PFSK-1 (cell line): ENCODE measurements around the gene HCFC1.

Experiments used
- POLR2AphosphoS5 ChIP-seq: IDR thresholded peaks from 2 replicates; pipeline ENCODE4 v1.6.1; 2012; ENCODE audit warnings: low read depth, mild to moderate bottlenecking, control low read depth, low read length, moderate library complexity
- TF ChIP-seq, protein P1 (sequence below), 2 experiments: IDR thresholded peaks; 2 replicates each; pipeline versions ENCODE4 v1.6.1 to v1.8.0; 2011 to 2012; ENCODE audit warnings: low read depth in 2 of 2, low read length in 2 of 2, control low read depth in 1 of 2, inconsistent platforms in 1 of 2, mild to moderate bottlenecking in 1 of 2, moderate library complexity in 1 of 2; ENCODE audit not compliant: insufficient read depth in 1 of 2

DNA sequence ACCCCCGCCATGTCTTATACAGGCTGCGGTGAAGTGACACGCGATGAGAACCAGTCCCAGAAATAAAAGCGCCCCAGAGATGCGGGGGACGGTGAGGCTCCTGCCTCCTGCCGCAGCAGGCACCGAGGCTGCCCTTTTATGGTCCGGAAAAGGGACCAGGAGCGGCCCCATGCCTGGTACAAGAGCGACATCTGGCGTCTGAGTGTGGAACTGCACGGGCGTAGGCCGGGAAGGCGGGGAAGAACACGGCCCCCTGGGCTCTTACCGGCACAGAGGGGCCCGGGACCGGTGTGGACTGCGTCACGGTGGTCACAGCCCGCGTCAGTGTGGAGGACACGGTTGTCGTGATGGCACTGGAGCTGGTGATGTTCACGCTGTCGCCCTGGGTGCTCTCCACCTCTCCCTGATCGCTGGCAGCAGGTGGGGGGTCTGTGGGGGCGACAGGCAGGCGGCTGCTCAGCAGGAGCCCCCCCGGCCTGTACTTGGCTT, 18.2 kb downstream of the HCFC1 start:
- TF ChIP-seq, protein P1, sequence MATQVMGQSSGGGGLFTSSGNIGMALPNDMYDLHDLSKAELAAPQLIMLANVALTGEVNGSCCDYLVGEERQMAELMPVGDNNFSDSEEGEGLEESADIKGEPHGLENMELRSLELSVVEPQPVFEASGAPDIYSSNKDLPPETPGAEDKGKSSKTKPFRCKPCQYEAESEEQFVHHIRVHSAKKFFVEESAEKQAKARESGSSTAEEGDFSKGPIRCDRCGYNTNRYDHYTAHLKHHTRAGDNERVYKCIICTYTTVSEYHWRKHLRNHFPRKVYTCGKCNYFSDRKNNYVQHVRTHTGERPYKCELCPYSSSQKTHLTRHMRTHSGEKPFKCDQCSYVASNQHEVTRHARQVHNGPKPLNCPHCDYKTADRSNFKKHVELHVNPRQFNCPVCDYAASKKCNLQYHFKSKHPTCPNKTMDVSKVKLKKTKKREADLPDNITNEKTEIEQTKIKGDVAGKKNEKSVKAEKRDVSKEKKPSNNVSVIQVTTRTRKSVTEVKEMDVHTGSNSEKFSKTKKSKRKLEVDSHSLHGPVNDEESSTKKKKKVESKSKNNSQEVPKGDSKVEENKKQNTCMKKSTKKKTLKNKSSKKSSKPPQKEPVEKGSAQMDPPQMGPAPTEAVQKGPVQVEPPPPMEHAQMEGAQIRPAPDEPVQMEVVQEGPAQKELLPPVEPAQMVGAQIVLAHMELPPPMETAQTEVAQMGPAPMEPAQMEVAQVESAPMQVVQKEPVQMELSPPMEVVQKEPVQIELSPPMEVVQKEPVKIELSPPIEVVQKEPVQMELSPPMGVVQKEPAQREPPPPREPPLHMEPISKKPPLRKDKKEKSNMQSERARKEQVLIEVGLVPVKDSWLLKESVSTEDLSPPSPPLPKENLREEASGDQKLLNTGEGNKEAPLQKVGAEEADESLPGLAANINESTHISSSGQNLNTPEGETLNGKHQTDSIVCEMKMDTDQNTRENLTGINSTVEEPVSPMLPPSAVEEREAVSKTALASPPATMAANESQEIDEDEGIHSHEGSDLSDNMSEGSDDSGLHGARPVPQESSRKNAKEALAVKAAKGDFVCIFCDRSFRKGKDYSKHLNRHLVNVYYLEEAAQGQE (IDR thresholded peaks at IDR 0.05; ENCODE audit: insufficient read depth in 1 of 2, low read depth in 2 of 2, low read length in 2 of 2) = no peak
- TF ChIP-seq POLR2AphosphoS5 = no peak
